Activated naive CD4-positive, alpha-beta T cell treated with anti-CD3 and anti-CD28 coated beads, Interleukin-2, amount 50 U/mL, for 72 hours (primary cell): ENCODE results near the gene OR2AK2. TPM values are rescaled to one million over a fixed set of nuclear protein-coding genes. Genes with fewer than 3 reads are reported as not detected.

ENCODE experiments used
- ATAC-seq, 2 donors: fragments of 150-1000 bp; cut with Tn5 transposase; 2 replicates each; pipeline ENCODE4 v1.10.0; 2021; ENCODE audit warnings: mild to moderate bottlenecking in 2 of 2, moderate library complexity in 2 of 2
- DNase-seq, 2 donors: peaks; one replicate each; pipeline ENCODE4 v3.0.0; 2021 to 2022; ENCODE audit warnings: low spot score in 2 of 2
- H3K27ac Mint-ChIP-seq, 2 donors: one replicate each; pipeline ENCODE4 v1.8.0; 2022; ENCODE audit warnings: mild to moderate bottlenecking in 2 of 2, mixed read lengths in 2 of 2
- H3K36me3 Mint-ChIP-seq, 2 donors: one replicate each; pipeline ENCODE4 v1.8.0; 2022; ENCODE audit warnings: mixed read lengths in 2 of 2
- H3K9me3 Mint-ChIP-seq, 2 donors: one replicate each; pipeline ENCODE4 v1.8.0; 2022; ENCODE audit warnings: mixed read lengths in 2 of 2
- total RNA-seq, 2 donors: library from RNA; stranded (reverse); gene quantifications; one replicate each; pipeline ENCODE4 v1.2.3, GENCODE V29; 2022

OR2AK2 gene
- total RNA-seq, 2 donors from 2014 or later: 0.25 TPM; not detected in 1

DNA sequence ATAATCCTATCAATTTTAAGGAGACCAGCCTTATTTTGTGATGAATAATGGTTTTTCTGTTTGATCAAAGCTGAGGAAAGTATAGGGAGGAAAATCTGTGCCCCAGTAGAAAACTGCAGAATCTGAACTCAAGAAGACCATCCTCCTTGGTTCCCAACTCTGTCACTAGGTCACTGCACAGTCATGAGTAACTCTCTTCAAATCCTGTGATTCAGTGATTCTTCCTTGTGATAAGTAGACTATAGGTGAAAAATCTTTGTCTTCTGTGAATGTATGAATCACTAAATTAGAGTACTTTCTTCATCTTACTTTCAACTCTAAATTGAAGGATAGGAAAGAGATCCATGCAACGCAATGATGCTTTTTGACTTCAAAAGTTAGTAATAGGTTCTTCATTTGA lies 35.1 kb downstream of the OR2AK2 start:
- no peak for DNase-seq
- no peak overlapping the region for H3K27ac Mint-ChIP-seq
- H3K36me3 Mint-ChIP-seq: peaks cover 6 to 8% of the 10 kb centered on the region in 2 donors
- ATAC-seq: peak; percentile 32 to 52
- H3K9me3 Mint-ChIP-seq: peaks cover 9 to 10% of the 10 kb centered on the region in 2 donors

DNA sequence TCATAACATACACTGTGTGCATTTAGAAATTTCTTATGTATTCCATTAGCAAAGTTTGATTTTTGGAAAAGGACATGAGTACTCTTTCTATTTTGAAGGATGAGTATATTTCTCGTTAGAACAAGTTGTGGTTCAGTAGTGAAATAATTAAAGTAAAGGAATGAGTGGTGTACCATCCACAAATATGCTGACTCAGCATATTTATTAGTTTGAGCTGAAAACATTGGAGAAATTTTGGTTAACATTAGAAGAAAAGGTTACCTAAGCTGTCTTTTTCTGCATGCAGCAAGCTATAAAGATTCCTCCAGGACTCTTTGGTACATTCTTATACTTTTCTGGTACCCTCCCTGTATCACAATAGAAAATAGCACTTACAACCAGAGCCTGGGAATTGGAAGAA lies 42.7 kb downstream of the OR2AK2 start:
- Mint-ChIP-seq H3K9me3 (peaks cover 42 to 56% of the 10 kb centered on the region in 2 donors), H3K36me3 (peaks cover 25 to 49% of the 10 kb centered on the region in 2 donors), H3K27ac (no peak overlapping the region)
- DNase-seq (no peak), ATAC-seq (no peak)

DNA sequence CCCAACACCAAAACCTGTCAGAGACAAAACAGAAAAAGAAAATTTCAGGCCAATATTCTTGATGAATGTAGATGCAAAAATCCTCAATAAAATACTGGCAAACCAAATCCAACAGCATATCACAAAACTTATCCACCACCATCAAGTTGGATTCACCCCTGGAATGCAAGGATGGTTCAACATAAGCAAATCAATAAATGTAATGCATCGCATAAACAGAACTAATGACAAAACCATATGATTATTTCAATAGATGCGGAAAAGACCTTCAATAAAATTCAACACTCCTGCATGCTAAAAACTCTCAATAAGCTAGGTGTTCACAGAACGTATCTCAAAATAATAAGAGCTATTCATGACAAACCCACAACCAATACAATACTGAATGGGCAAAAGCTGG lies 44.6 kb downstream of the OR2AK2 start:
- Mint-ChIP-seq H3K9me3 (peaks cover 32 to 47% of the 10 kb centered on the region in 2 donors), H3K27ac (no peak overlapping the region), H3K36me3 (peaks cover 20 to 41% of the 10 kb centered on the region in 2 donors)
- no peak for DNase-seq
- no peak for ATAC-seq

DNA sequence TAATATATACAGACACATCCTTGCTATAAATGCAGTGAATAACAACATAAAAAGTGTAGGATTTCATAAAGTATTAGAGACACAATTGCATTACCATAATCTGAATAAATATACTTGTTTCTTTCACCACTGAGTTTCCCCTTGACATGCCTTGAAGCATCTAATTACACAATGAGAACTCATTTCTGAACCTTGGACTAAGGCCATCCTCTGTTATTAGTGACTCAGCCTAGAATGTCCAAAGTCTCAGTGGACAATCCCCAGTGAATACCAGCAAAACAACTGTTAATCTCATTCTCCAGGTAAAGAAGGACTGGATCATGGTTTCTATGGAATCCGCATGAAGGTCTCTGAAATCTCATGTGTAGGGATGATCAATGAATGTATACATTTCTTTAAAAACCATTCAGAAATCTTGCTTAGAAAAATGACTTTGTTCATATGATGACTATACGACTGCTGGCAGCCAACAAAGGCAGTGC lies 48.2 kb downstream of the OR2AK2 start, which contains the start of gene OR2L5:
Gene OR2L5, plus strand, starts transcription at position 432 of the 482 bp plus-strand sequence. CDS start 8,288 bp downstream, outside the sequence.
- Mint-ChIP-seq H3K36me3 (peaks cover 19 to 32% of the 10 kb centered on the region in 2 donors), H3K9me3 (peaks cover 30 to 32% of the 10 kb centered on the region in 2 donors), H3K27ac (no peak within 1 kb of the TSS)
- ATAC-seq (no peak), DNase-seq (no peak)

DNA sequence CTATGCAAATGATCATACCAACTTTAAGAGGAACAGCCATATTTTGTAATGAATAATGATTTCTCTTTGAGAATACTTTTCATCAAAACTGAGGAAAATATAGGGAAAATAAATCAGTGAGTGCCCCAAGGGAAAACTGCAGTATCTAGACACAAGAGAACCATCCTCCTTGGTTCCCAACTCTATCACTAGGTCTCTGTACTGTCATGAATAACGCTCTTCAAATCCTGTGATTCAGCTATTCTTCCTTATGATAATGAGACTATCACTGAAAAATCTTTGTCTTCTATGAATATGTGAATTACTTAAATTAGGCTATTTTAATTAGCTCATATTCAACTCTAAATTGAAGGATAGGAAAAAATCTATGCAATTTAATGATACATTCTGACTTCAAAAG lies 50.8 kb downstream of the OR2AK2 start:
- Mint-ChIP-seq H3K9me3 (peaks cover 9 to 23% of the 10 kb centered on the region in 2 donors), H3K36me3 (peaks cover 0 to 7% of the 10 kb centered on the region in 2 donors)
- no peak for ATAC-seq

More for the DNA sequence above, 50.8 kb downstream of the OR2AK2 start:
- no peak overlapping the region for H3K27ac Mint-ChIP-seq
- no peak for DNase-seq

Other genes starting within 250 kb of the OR2AK2 start
- gene OR6F1, start 248.6 kb upstream of the OR2AK2 start, total RNA-seq: not detected
- gene OR14K1, start 226.6 kb upstream of the OR2AK2 start, total RNA-seq: not detected
- not detected for gene OR14A2, start 217.1 kb upstream of the OR2AK2 start, total RNA-seq
- gene OR1C1, start 204.7 kb upstream of the OR2AK2 start, total RNA-seq: not detected
- gene OR14A16, start 141.1 kb upstream of the OR2AK2 start, total RNA-seq: not detected
- not detected for gene OR11L1, start 123.3 kb upstream of the OR2AK2 start, total RNA-seq
- gene TRIM58, start 108.0 kb upstream of the OR2AK2 start, total RNA-seq: under 1 TPM in 1 of 2 donors, not detected in 1; 0.10 TPM
- not detected for gene OR2W3, start 69.6 kb upstream of the OR2AK2 start, total RNA-seq
- not detected for gene OR2T8, start 45.0 kb upstream of the OR2AK2 start, total RNA-seq
- gene OR2AJ1, start 40.3 kb upstream of the OR2AK2 start, total RNA-seq: not detected
- under 1 TPM in 1 of 2 donors, not detected in 1; 0.45 TPM for gene OR2L8, start 16.4 kb upstream of the OR2AK2 start, total RNA-seq
- under 1 TPM in 1 of 2 donors, not detected in 1; 0.16 TPM for gene OR2L5, start 48.4 kb downstream of the OR2AK2 start, total RNA-seq
- gene OR2L2, start 64.8 kb downstream of the OR2AK2 start, total RNA-seq: under 1 TPM; 0.14 to 0.23 TPM
- not detected for gene OR2L3, start 81.6 kb downstream of the OR2AK2 start, total RNA-seq
- not detected for gene OR2L13, start 130.0 kb downstream of the OR2AK2 start, total RNA-seq
- not detected for gene OR2M5, start 179.9 kb downstream of the OR2AK2 start, total RNA-seq
- not detected for gene OR2M2, start 209.6 kb downstream of the OR2AK2 start, total RNA-seq
- gene OR2M3, start 232.0 kb downstream of the OR2AK2 start, total RNA-seq: not detected